ENCODE data around the gene RFX1. TPM values are rescaled to one million over a fixed set of nuclear protein-coding genes. Genes with fewer than 3 reads are reported as not detected.
A peak's percentile ranks its signal among the peaks of the same experiment; 100 is the strongest.

Gene RFX1
- total RNA-seq, 1 experiment from 2014 or later, result 20.4 TPM

- TF ChIP-seq, protein P1, sequence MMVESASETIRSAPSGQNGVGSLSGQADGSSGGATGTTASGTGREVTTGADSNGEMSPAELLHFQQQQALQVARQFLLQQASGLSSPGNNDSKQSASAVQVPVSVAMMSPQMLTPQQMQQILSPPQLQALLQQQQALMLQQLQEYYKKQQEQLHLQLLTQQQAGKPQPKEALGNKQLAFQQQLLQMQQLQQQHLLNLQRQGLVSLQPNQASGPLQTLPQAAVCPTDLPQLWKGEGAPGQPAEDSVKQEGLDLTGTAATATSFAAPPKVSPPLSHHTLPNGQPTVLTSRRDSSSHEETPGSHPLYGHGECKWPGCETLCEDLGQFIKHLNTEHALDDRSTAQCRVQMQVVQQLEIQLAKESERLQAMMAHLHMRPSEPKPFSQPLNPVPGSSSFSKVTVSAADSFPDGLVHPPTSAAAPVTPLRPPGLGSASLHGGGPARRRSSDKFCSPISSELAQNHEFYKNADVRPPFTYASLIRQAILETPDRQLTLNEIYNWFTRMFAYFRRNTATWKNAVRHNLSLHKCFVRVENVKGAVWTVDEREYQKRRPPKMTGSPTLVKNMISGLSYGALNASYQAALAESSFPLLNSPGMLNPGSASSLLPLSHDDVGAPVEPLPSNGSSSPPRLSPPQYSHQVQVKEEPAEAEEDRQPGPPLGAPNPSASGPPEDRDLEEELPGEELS (CRISPR knock-in tag; IDR thresholded peaks at IDR 0.05), result peak; percentile 69; the same call in 1 of the 2 replicates
- TF ChIP-seq MYBL2 (CRISPR knock-in tag; IDR thresholded peaks at IDR 0.05) (no peak; the same call in 1 of the 2 replicates), TEAD1 (CRISPR knock-in tag; IDR thresholded peaks at IDR 0.05) (peak; percentile 71; the same call in 1 of the 2 replicates), ZNF423 (CRISPR knock-in tag; IDR thresholded peaks at IDR 0.05) (peak; percentile 64)
Observed at GRCh38 chr19:14006766-14007562, 844 bp upstream of the RFX1 start (continued).

DNA sequence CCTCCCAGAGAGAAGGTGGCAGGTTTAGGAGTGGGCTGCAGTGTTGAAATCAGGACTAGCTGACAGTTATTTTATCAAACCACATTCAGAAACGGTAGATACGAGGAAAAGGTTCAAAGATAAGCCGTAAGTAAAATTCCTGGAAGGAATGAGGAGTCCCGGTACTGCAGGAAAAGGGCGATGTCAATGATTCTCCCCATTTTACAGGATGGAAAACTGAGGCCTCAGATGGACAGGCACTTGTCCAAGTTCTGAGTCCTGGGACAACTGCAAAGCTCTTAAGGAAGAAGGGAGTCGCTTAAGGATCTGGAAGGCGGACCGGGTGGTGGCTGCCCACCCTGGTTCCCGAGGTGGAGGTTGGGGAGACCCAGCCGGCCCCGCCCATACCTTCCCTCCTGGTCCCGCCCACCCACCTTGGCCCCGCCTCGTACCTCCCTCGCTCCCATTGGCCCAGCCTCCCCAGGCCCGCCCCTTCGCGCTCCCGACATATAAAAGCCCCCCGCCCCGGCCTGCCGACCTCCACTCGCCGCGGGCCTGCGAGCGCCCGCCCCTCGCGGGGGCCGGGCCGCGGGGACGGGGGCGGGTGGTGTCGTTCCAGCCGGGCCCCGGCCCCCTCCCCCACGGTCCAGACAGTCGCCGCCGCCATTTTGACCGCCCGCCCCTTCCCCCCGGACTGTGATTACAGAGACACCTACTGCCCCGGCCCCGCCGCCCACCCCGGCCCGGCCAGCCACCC, 603 bp downstream of the RFX1 start:
- ChIA-PET POLR2A (interaction anchor here (1.1 to 1.8 kb wide), 5 partner anchors 10 to 52 kb away, joined by 3 to 11 read pairs (median 5); partner anchors contain the start of gene IL27RA), CTCF (interaction anchor here (1.0 to 3.0 kb wide), 12 partner anchors 16 to 131 kb away, joined by 3 to 19 read pairs (median 6); partner anchors contain the start of genes ASF1B, IL27RA and MISP3)
- peaks cover 19% of the 10 kb centered on the region for H3K4me1 Mint-ChIP-seq
- peak overlapping the region; percentile 92 for H3K4me3 Mint-ChIP-seq
- H3K9me3 Mint-ChIP-seq, result no peaks in the 10 kb centered on the region
- peaks cover 4% of the 10 kb centered on the region for H3K36me3 Mint-ChIP-seq
- peak; percentile 62 for ATAC-seq
- peak overlapping the region; percentile 97 for H3K27ac Mint-ChIP-seq
- H3K27me3 Mint-ChIP-seq (ENCODE audit: low read depth), result peaks cover 4% of the 10 kb centered on the region
- DNase-seq (ENCODE audit: low spot score), result peak; percentile 95
- no peak for TF ChIP-seq CREM (CRISPR knock-in tag; IDR thresholded peaks at IDR 0.05)
- peak; percentile 96 for TF ChIP-seq GTF2I (CRISPR knock-in tag; conservative IDR thresholded peaks at IDR 0.05)
- peak; percentile 56; the same call in 1 of the 2 replicates for TF ChIP-seq SP1 (CRISPR knock-in tag; conservative IDR thresholded peaks at IDR 0.05)

DNA sequence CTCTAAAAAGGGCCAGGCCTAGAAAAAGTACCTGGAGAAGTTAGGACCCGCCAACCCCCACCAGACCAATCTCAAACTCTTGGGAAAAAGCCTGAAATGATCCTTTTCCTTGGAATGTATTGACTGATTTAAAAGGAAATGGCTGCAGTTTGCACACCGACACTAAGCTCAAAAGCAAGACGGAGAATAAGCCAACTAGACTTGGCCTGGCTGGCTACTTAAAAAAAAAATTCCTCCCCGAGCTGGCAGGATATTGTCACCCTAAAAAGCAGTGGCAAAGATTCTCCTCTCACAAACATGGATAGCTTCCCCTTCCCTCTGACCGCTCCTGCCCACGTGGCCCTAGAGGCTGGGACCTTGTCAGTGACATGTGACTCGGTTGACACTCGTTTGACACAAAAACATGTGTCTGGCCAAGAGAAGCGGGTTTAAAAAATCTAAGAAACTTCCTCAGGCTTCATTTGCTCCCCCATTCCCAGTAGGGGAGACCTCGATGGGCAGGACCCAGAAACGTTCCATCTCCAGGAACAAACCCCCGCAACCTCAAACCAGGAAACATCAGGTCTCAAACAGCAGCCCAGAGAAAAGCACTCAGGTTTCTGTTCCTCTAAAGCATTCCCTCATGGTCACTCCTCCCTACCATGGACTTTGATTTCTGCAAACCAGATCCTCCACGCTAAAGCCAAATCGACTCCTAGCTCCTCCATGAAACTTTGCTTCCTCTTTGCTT, 1.3 kb downstream of the RFX1 start:
- Mint-ChIP-seq H3K9me3 (0 out of 2 replicates have a peak, but pooled peaks cover 2% of the 10 kb centered on the region), H3K4me3 (peak overlapping the region; percentile 63), H3K4me1 (peaks cover 19% of the 10 kb centered on the region), H3K36me3 (peaks cover 11% of the 10 kb centered on the region), H3K27me3 (ENCODE audit: low read depth) (peaks cover 4% of the 10 kb centered on the region), H3K27ac (peak overlapping the region; percentile 97)
- TF ChIP-seq SP1 (CRISPR knock-in tag; conservative IDR thresholded peaks at IDR 0.05) (no peak), NFE2L1 (CRISPR knock-in tag; IDR thresholded peaks at IDR 0.05) (no peak), TEAD4 (CRISPR knock-in tag; IDR thresholded peaks at IDR 0.05) (no peak)
- DNase-seq (ENCODE audit: low spot score), result no peak
- no peak for ATAC-seq
- CTCF ChIA-PET, result interaction anchor here (1.0 to 2.5 kb wide), 7 partner anchors 16 to 67 kb away, joined by 3 to 10 read pairs (median 5); partner anchors contain the start of genes IL27RA and MISP3
- POLR2A ChIA-PET, result interaction anchor here (0.5 to 1.2 kb wide), 4 partner anchors 9 to 1351 kb away, joined by 3 to 5 read pairs (median 4); no protein-coding TSS in a partner anchor

- no peaks in the 10 kb centered on the region; the same call in 1 of the 2 replicates for H3K27me3 Mint-ChIP-seq (ENCODE audit: low read depth)
- H3K4me1 Mint-ChIP-seq, result peaks cover 19% of the 10 kb centered on the region
- DNase-seq (ENCODE audit: low spot score) (no peak), ATAC-seq (no peak)
- POLR2A ChIA-PET, result interaction anchor here (0.5 kb wide), 1 partner anchor 186 kb away, joined by 3 read pairs; no protein-coding TSS in a partner anchor
- no peak overlapping the region for H3K27ac Mint-ChIP-seq
- peaks cover 11% of the 10 kb centered on the region for H3K9me3 Mint-ChIP-seq
- CTCF ChIA-PET, result interaction anchor here (0.5 to 2.5 kb wide), 8 partner anchors 10 to 120 kb away, joined by 3 to 9 read pairs (median 3); partner anchors contain the start of gene IL27RA
- no peak overlapping the region for H3K4me3 Mint-ChIP-seq
- H3K36me3 Mint-ChIP-seq, result peaks cover 23% of the 10 kb centered on the region
- TF ChIP-seq ZNF671 (CRISPR knock-in tag; IDR thresholded peaks at IDR 0.05) (no peak), ZNF317 (CRISPR knock-in tag; IDR thresholded peaks at IDR 0.05; ENCODE audit: borderline replicate concordance, low read depth) (no peak), ZBTB21 (CRISPR knock-in tag; IDR thresholded peaks at IDR 0.05; ENCODE audit: borderline replicate concordance) (no peak), NFE2L1 (CRISPR knock-in tag; IDR thresholded peaks at IDR 0.05) (no peak), ESRRA (CRISPR knock-in tag; IDR thresholded peaks at IDR 0.05; ENCODE audit: borderline replicate concordance) (no peak)
- TF ChIP-seq, protein P2, sequence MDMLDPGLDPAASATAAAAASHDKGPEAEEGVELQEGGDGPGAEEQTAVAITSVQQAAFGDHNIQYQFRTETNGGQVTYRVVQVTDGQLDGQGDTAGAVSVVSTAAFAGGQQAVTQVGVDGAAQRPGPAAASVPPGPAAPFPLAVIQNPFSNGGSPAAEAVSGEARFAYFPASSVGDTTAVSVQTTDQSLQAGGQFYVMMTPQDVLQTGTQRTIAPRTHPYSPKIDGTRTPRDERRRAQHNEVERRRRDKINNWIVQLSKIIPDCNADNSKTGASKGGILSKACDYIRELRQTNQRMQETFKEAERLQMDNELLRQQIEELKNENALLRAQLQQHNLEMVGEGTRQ (CRISPR knock-in tag; IDR thresholded peaks at IDR 0.05), result no peak
- TF ChIP-seq, protein P3, sequence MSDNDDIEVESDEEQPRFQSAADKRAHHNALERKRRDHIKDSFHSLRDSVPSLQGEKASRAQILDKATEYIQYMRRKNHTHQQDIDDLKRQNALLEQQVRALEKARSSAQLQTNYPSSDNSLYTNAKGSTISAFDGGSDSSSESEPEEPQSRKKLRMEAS (CRISPR knock-in tag; IDR thresholded peaks at IDR 0.05), result no peak
- TF ChIP-seq, protein P4, sequence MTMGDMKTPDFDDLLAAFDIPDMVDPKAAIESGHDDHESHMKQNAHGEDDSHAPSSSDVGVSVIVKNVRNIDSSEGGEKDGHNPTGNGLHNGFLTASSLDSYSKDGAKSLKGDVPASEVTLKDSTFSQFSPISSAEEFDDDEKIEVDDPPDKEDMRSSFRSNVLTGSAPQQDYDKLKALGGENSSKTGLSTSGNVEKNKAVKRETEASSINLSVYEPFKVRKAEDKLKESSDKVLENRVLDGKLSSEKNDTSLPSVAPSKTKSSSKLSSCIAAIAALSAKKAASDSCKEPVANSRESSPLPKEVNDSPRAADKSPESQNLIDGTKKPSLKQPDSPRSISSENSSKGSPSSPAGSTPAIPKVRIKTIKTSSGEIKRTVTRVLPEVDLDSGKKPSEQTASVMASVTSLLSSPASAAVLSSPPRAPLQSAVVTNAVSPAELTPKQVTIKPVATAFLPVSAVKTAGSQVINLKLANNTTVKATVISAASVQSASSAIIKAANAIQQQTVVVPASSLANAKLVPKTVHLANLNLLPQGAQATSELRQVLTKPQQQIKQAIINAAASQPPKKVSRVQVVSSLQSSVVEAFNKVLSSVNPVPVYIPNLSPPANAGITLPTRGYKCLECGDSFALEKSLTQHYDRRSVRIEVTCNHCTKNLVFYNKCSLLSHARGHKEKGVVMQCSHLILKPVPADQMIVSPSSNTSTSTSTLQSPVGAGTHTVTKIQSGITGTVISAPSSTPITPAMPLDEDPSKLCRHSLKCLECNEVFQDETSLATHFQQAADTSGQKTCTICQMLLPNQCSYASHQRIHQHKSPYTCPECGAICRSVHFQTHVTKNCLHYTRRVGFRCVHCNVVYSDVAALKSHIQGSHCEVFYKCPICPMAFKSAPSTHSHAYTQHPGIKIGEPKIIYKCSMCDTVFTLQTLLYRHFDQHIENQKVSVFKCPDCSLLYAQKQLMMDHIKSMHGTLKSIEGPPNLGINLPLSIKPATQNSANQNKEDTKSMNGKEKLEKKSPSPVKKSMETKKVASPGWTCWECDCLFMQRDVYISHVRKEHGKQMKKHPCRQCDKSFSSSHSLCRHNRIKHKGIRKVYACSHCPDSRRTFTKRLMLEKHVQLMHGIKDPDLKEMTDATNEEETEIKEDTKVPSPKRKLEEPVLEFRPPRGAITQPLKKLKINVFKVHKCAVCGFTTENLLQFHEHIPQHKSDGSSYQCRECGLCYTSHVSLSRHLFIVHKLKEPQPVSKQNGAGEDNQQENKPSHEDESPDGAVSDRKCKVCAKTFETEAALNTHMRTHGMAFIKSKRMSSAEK (CRISPR knock-in tag; IDR thresholded peaks at IDR 0.05; ENCODE audit: borderline replicate concordance), result no peak
Observed at GRCh38 chr19:14003251-14004055, 2.7 kb downstream of the RFX1 start.
